GM10248 (cell line): ENCODE results near the gene ADGRD1.

Experiments
- CTCF ChIA-PET: fragments of 300-600 bp; sonication (Branson Sonifier 250); formaldehyde crosslinking; extraction: SDS; loops from one replicate; lab custom pipeline; 2021; ENCODE audit warnings: antibody characterized with exemption; lab: Yijun Ruan, JAX
- POLR2A ChIA-PET: fragments of 350-650 bp; sonication (Branson Sonifier 250); formaldehyde crosslinking; extraction: SDS; loops from one replicate; lab custom pipeline; 2020; ENCODE audit warnings: antibody characterized with exemption; lab: Yijun Ruan, JAX
- DNase-seq: peaks from one replicate; pipeline ENCODE4 v3.0.0; 2012; ENCODE audit errors: extremely low spot score
- CTCF ChIP-seq: IDR thresholded peaks from 2 replicates; pipeline ENCODE4 v1.5.1; 2012; ENCODE audit warnings: mild to moderate bottlenecking, low read depth; ENCODE audit errors: extremely low read depth, missing control alignments, control extremely low read depth

The ADGRD1 gene

GRCh38 chr12:131102991-131103668 lies 149.4 kb downstream of the ADGRD1 start:
- TF ChIP-seq CTCF: no peak
- ChIA-PET POLR2A (no interaction called here), CTCF (interaction anchor here (1.0 to 4.7 kb wide), 15 partner anchors 9 to 733 kb away, joined by 3 to 88 read pairs (median 8); partner anchors contain the start of gene MMP17)
- DNase-seq: no peak

- CTCF ChIA-PET: interaction anchor here (0.9 to 4.7 kb wide), 35 partner anchors 10 to 901 kb away, joined by 3 to 88 read pairs (median 4); partner anchors contain the start of gene MMP17
Measured at GRCh38 chr12:131103669-131104462, 150.2 kb downstream of the ADGRD1 start.

GRCh38 chr12:131104463-131105350 lies 151.0 kb downstream of the ADGRD1 start:
- TF ChIP-seq CTCF: peak; percentile 93
- DNase-seq: peak; percentile 87
- CTCF ChIA-PET: interaction anchor here (0.9 to 4.7 kb wide), 37 partner anchors 11 to 900 kb away, joined by 3 to 88 read pairs (median 4); partner anchors contain the start of gene MMP17
- POLR2A ChIA-PET: no interaction called here

More at GRCh38 chr12:131103669-131104462, 150.2 kb downstream of the ADGRD1 start:
- TF ChIP-seq CTCF: no peak
- POLR2A ChIA-PET: no interaction called here
- DNase-seq: no peak

GRCh38 chr12:131105351-131105735 lies 151.6 kb downstream of the ADGRD1 start:
- no peak for DNase-seq
- ChIA-PET CTCF (interaction anchor here (0.9 to 4.7 kb wide), 26 partner anchors 11 to 881 kb away, joined by 3 to 88 read pairs (median 5); partner anchors contain the start of gene MMP17), POLR2A (no interaction called here)
- TF ChIP-seq CTCF: no peak

- no peak for DNase-seq
- POLR2A ChIA-PET: no interaction called here
- CTCF ChIA-PET: interaction anchor here (0.9 to 4.7 kb wide), 14 partner anchors 10 to 727 kb away, joined by 3 to 88 read pairs (median 14); partner anchors contain the start of gene MMP17
- TF ChIP-seq CTCF: no peak
Measured at GRCh38 chr12:131105736-131106348, 152.1 kb downstream of the ADGRD1 start.
